ENCODE data around the gene PSMB5. TPM values are rescaled to one million over a fixed set of nuclear protein-coding genes. Genes with fewer than 3 reads are reported as not detected.

The PSMB5 gene
- total RNA-seq, 6 experiments from 2014 or later: 51.2 to 93.5 (median 59.1) TPM

DNA sequence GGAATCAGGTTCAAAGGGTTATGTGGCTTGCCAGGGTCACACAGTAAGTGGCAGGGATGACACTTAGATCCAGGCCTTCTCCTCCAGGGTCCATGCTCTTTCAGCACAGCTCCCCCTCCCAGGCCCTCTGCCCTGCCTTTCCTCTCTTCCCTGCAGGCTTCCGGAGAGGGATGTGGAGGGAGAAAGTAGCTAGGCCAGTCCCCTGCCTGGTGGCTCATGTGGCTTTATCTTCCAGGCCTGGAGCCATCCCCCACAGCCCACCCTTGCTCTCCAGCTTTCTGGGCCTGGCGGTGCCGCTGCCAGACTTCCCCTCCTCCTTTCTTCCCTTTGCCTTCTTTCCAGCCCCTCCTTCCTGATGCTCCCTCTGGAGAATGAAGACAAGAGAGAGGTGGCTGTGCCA lies 9.1 kb upstream of the PSMB5 start:
- H3K27ac ChIP-seq: no peak overlapping the region
- no peaks in the 10 kb centered on the region for H3K4me1 ChIP-seq
- H3K27me3 ChIP-seq: no peaks in the 10 kb centered on the region
- H3K4me3 ChIP-seq: no peak overlapping the region
- WGBS (ENCODE audit: insufficient coverage, low coverage, low lambda C conversion rate, missing lambda C conversion rate): 93% methylated on average over 2 of the region's 3 CpGs
- intact Hi-C loops (cut with DNase I): no loop called here
- H3K9me3 ChIP-seq: no peaks in the 10 kb centered on the region
- ATAC-seq: no peak
- TF ChIP-seq, protein P1, sequence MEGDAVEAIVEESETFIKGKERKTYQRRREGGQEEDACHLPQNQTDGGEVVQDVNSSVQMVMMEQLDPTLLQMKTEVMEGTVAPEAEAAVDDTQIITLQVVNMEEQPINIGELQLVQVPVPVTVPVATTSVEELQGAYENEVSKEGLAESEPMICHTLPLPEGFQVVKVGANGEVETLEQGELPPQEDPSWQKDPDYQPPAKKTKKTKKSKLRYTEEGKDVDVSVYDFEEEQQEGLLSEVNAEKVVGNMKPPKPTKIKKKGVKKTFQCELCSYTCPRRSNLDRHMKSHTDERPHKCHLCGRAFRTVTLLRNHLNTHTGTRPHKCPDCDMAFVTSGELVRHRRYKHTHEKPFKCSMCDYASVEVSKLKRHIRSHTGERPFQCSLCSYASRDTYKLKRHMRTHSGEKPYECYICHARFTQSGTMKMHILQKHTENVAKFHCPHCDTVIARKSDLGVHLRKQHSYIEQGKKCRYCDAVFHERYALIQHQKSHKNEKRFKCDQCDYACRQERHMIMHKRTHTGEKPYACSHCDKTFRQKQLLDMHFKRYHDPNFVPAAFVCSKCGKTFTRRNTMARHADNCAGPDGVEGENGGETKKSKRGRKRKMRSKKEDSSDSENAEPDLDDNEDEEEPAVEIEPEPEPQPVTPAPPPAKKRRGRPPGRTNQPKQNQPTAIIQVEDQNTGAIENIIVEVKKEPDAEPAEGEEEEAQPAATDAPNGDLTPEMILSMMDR (IDR thresholded peaks at IDR 0.05): no peak
- no peak for TF ChIP-seq POLR2A (IDR thresholded peaks at IDR 0.05)
- no peaks in the 10 kb centered on the region for H3K36me3 ChIP-seq
- DNase-seq: no peak

DNA sequence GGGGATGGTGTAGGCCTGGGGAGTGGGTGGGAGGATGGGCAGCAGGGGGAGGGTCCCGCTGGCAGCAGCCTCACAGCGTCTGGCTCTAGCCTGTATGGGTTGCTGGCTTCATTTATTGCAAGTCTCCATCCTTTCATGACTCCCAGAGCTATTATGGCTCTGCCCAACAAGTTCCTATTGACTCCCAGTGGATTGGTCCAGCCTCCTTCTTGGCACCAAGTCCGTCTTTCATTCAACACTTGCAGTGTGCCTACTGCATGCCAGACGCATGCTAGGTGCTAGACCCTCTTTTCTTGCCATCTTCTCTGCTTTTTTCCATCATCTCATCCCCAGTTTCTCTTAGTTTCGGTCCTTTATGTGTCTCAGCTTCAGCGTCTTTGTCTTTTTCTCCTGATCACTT lies 8.4 kb upstream of the PSMB5 start:
- Histone ChIP-seq H3K27ac (no peak overlapping the region), H3K36me3 (no peaks in the 10 kb centered on the region), H3K4me1 (no peaks in the 10 kb centered on the region), H3K27me3 (no peaks in the 10 kb centered on the region), H3K4me3 (no peak overlapping the region), H3K9me3 (no peaks in the 10 kb centered on the region)
- ATAC-seq (no peak), DNase-seq (no peak)
- intact Hi-C loops (cut with DNase I): no loop called here
- WGBS (ENCODE audit: insufficient coverage, low coverage, low lambda C conversion rate, missing lambda C conversion rate): 68% methylated on average over 4 of the region's 6 CpGs
- TF ChIP-seq, protein P1 (IDR thresholded peaks at IDR 0.05): no peak
- no peak for TF ChIP-seq POLR2A (IDR thresholded peaks at IDR 0.05)

DNA sequence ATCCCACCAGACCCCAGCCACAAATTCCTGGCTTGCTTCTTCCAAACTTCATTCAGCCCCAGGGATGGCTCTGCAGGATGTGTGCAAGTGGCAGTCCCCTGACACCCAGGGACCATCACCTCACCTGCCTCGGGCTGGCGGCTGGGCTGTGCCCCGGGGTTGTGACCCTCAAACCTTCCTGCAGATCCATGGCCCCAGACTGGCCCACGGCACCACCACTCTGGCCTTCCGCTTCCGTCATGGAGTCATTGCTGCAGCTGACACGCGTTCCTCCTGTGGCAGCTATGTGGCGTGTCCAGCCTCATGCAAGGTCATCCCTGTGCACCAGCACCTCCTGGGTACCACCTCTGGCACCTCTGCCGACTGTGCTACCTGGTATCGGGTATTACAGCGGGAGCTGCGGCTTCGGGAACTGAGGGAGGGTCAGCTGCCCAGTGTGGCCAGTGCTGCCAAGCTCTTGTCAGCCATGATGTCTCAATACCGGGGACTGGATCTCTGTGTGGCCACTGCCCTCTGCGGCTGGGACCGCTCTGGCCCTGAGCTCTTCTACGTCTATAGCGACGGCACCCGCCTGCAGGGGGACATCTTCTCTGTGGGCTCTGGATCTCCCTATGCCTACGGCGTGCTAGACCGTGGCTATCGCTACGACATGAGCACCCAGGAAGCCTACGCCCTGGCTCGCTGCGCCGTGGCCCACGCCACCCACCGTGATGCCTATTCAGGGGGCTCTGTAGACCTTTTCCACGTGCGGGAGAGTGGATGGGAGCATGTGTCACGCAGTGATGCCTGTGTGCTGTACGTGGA lies 7.7 kb upstream of the PSMB5 start, which contains the start of gene PSMB11:
TSS of gene PSMB11 (plus strand) at position 51 of the 804 bp plus-strand sequence. CDS start at position 65, 14 bp downstream.
- no peak within 1 kb of the TSS for H3K4me3 ChIP-seq
- H3K4me1 ChIP-seq: no peaks in the 10 kb centered on the region
- no peaks in the 10 kb centered on the region for H3K27me3 ChIP-seq
- intact Hi-C loops (cut with DNase I): no loop called here
- DNase-seq (no peak), ATAC-seq (no peak)
- H3K27ac ChIP-seq: no peak within 1 kb of the TSS
- WGBS (ENCODE audit: insufficient coverage, low coverage, low lambda C conversion rate, missing lambda C conversion rate): 96% methylated on average over 5 of the region's 36 CpGs
- no peak for TF ChIP-seq POLR2A (IDR thresholded peaks at IDR 0.05)
- TF ChIP-seq, protein P1 (IDR thresholded peaks at IDR 0.05): no peak
- H3K9me3 ChIP-seq: no peaks in the 10 kb centered on the region
- H3K36me3 ChIP-seq: no peaks in the 10 kb centered on the region

DNA sequence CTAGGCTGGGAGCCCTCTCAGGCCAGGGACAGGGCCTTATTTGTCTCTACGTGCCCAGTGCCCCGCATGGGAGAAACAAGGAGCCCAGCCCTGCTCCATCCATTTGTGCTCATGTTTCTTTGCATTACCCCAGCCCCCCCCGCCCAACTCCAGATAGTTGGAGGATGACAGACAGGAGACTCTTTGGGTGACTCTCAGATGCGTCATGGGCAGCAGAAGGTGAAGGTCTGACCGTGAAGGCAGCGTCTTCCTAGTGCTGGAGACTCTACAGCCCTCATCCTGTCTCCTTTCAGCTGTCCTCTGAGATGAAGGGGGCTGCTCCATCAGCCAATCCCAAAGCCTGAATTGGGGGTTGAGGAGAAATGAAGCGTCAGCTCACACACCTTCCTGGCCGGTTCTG lies 7.0 kb upstream of the PSMB5 start:
- H3K9me3 ChIP-seq: no peaks in the 10 kb centered on the region
- DNase-seq (no peak), ATAC-seq (no peak)
- no peaks in the 10 kb centered on the region for H3K27me3 ChIP-seq
- H3K36me3 ChIP-seq: no peaks in the 10 kb centered on the region
- no peaks in the 10 kb centered on the region for H3K4me1 ChIP-seq
- H3K4me3 ChIP-seq: no peak overlapping the region
- TF ChIP-seq POLR2A (IDR thresholded peaks at IDR 0.05): no peak
- TF ChIP-seq, protein P1 (IDR thresholded peaks at IDR 0.05): no peak
- WGBS (ENCODE audit: insufficient coverage, low coverage, low lambda C conversion rate, missing lambda C conversion rate): 100% methylated on average over 2 of the region's 8 CpGs
- intact Hi-C loops (cut with DNase I): no loop called here
- no peak overlapping the region for H3K27ac ChIP-seq

Data from right lobe of liver (tissue), 6 donors.